ENCODE results near the gene SLC44A1.

Gene SLC44A1

GRCh38 chr9:105330755-105331154 is 86.3 kb downstream of the SLC44A1 start:
- Histone ChIP-seq H3F3A (ENCODE audit: insufficient read depth, low read length) (no peaks in the 10 kb centered on the region), H3K27ac (ENCODE audit: low read depth, low read length, poor library complexity, severe bottlenecking) (peak overlapping the region; percentile 35)

GRCh38 chr9:105331160-105331559 is 86.7 kb downstream of the SLC44A1 start:
- H3K27me3 ChIP-seq (ENCODE audit: insufficient read depth, low read length) = no peaks in the 10 kb centered on the region
- no peaks in the 10 kb centered on the region for H3K9me3 ChIP-seq (ENCODE audit: low read length)
- H3K9me2 ChIP-seq (ENCODE audit: low read depth, low read length) = no peaks in the 10 kb centered on the region
- TF ChIP-seq EZH2 (IDR thresholded peaks at IDR 0.05; ENCODE audit: borderline replicate concordance, low read length) (no peak), CTCF (IDR thresholded peaks at IDR 0.05; ENCODE audit: low read length) (no peak)
- H3K4me3 ChIP-seq (ENCODE audit: low read depth, low read length, poor library complexity, severe bottlenecking) = no peak overlapping the region
- no peak overlapping the region for H2AFZ ChIP-seq (ENCODE audit: low read length)
- H3K79me2 ChIP-seq (ENCODE audit: insufficient read depth, low read length) = no peaks in the 10 kb centered on the region
- H3K36me3 ChIP-seq (ENCODE audit: insufficient read depth, low read length) = peaks cover 15% of the 10 kb centered on the region
- no peaks in the 10 kb centered on the region for H4K20me1 ChIP-seq (ENCODE audit: insufficient read depth, low read length)
- H3K27ac ChIP-seq (ENCODE audit: low read depth, low read length, poor library complexity, severe bottlenecking) = peak overlapping the region; percentile 35
- no peaks in the 10 kb centered on the region for H3F3A ChIP-seq (ENCODE audit: insufficient read depth, low read length)
- H3K4me1 ChIP-seq (ENCODE audit: insufficient read depth, low read length, severe bottlenecking) = peaks cover 19% of the 10 kb centered on the region
- no peak overlapping the region for H3K9ac ChIP-seq (ENCODE audit: low read length)
- no peak overlapping the region for H3K4me2 ChIP-seq (ENCODE audit: low read length)

More at GRCh38 chr9:105330755-105331154, 86.3 kb downstream of the SLC44A1 start:
- no peaks in the 10 kb centered on the region for H3K9me2 ChIP-seq (ENCODE audit: low read depth, low read length)
- no peaks in the 10 kb centered on the region for H4K20me1 ChIP-seq (ENCODE audit: insufficient read depth, low read length)
- H3K27me3 ChIP-seq (ENCODE audit: insufficient read depth, low read length) = no peaks in the 10 kb centered on the region
- H3K4me2 ChIP-seq (ENCODE audit: low read length) = no peak overlapping the region
- no peaks in the 10 kb centered on the region for H3K79me2 ChIP-seq (ENCODE audit: insufficient read depth, low read length)
- H3K4me1 ChIP-seq (ENCODE audit: insufficient read depth, low read length, severe bottlenecking) = peaks cover 19% of the 10 kb centered on the region
- H3K4me3 ChIP-seq (ENCODE audit: low read depth, low read length, poor library complexity, severe bottlenecking) = no peak overlapping the region
- no peak for TF ChIP-seq EZH2 (IDR thresholded peaks at IDR 0.05; ENCODE audit: borderline replicate concordance, low read length)
- peaks cover 12% of the 10 kb centered on the region; the same call in 1 of the 2 replicates for H3K36me3 ChIP-seq (ENCODE audit: insufficient read depth, low read length)
- H2AFZ ChIP-seq (ENCODE audit: low read length) = no peak overlapping the region
- H3K9ac ChIP-seq (ENCODE audit: low read length) = no peak overlapping the region
- H3K9me3 ChIP-seq (ENCODE audit: low read length) = no peaks in the 10 kb centered on the region

GRCh38 chr9:105331755-105332154 is 87.3 kb downstream of the SLC44A1 start:
- Histone ChIP-seq H4K20me1 (ENCODE audit: insufficient read depth, low read length) (no peaks in the 10 kb centered on the region), H3K4me3 (ENCODE audit: low read depth, low read length, poor library complexity, severe bottlenecking) (no peak overlapping the region), H3K9ac (ENCODE audit: low read length) (no peak overlapping the region), H3K27me3 (ENCODE audit: insufficient read depth, low read length) (no peaks in the 10 kb centered on the region), H3K4me2 (ENCODE audit: low read length) (no peak overlapping the region), H3K79me2 (ENCODE audit: insufficient read depth, low read length) (no peaks in the 10 kb centered on the region), H3F3A (ENCODE audit: insufficient read depth, low read length) (no peaks in the 10 kb centered on the region), H3K9me2 (ENCODE audit: low read depth, low read length) (no peaks in the 10 kb centered on the region), H3K36me3 (ENCODE audit: insufficient read depth, low read length) (peaks cover 16% of the 10 kb centered on the region), H3K27ac (ENCODE audit: low read depth, low read length, poor library complexity, severe bottlenecking) (no peak overlapping the region), H2AFZ (ENCODE audit: low read length) (no peak overlapping the region), H3K9me3 (ENCODE audit: low read length) (no peaks in the 10 kb centered on the region), H3K4me1 (ENCODE audit: insufficient read depth, low read length, severe bottlenecking) (peaks cover 19% of the 10 kb centered on the region)
- TF ChIP-seq CTCF (IDR thresholded peaks at IDR 0.05; ENCODE audit: low read length) (no peak), EZH2 (IDR thresholded peaks at IDR 0.05; ENCODE audit: borderline replicate concordance, low read length) (no peak)

- H3K79me2 ChIP-seq (ENCODE audit: insufficient read depth, low read length) = no peaks in the 10 kb centered on the region
- no peak overlapping the region for H3K27ac ChIP-seq (ENCODE audit: low read depth, low read length, poor library complexity, severe bottlenecking)
- no peak overlapping the region for H3K9ac ChIP-seq (ENCODE audit: low read length)
- H3K36me3 ChIP-seq (ENCODE audit: insufficient read depth, low read length) = peaks cover 22% of the 10 kb centered on the region
- no peaks in the 10 kb centered on the region for H3K9me3 ChIP-seq (ENCODE audit: low read length)
- no peaks in the 10 kb centered on the region for H3F3A ChIP-seq (ENCODE audit: insufficient read depth, low read length)
- H2AFZ ChIP-seq (ENCODE audit: low read length) = no peak overlapping the region
- no peak overlapping the region for H3K4me2 ChIP-seq (ENCODE audit: low read length)
- TF ChIP-seq EZH2 (IDR thresholded peaks at IDR 0.05; ENCODE audit: borderline replicate concordance, low read length) (no peak), CTCF (IDR thresholded peaks at IDR 0.05; ENCODE audit: low read length) (no peak)
- no peaks in the 10 kb centered on the region for H4K20me1 ChIP-seq (ENCODE audit: insufficient read depth, low read length)
- H3K27me3 ChIP-seq (ENCODE audit: insufficient read depth, low read length) = no peaks in the 10 kb centered on the region
- H3K4me3 ChIP-seq (ENCODE audit: low read depth, low read length, poor library complexity, severe bottlenecking) = no peak overlapping the region
- no peaks in the 10 kb centered on the region for H3K9me2 ChIP-seq (ENCODE audit: low read depth, low read length)
- H3K4me1 ChIP-seq (ENCODE audit: insufficient read depth, low read length, severe bottlenecking) = peaks cover 19% of the 10 kb centered on the region
Measured at GRCh38 chr9:105332471-105332870, 88.0 kb downstream of the SLC44A1 start.

Measured in OCI-LY1 (cell line).